OCI-M1 (cell line): ENCODE results near the gene SEPTIN5.

Experiments
- DNase-seq: peaks from one replicate; lab custom pipeline; 2025; lab: John Stamatoyannopoulos, UW

Gene SEPTIN5

DNA sequence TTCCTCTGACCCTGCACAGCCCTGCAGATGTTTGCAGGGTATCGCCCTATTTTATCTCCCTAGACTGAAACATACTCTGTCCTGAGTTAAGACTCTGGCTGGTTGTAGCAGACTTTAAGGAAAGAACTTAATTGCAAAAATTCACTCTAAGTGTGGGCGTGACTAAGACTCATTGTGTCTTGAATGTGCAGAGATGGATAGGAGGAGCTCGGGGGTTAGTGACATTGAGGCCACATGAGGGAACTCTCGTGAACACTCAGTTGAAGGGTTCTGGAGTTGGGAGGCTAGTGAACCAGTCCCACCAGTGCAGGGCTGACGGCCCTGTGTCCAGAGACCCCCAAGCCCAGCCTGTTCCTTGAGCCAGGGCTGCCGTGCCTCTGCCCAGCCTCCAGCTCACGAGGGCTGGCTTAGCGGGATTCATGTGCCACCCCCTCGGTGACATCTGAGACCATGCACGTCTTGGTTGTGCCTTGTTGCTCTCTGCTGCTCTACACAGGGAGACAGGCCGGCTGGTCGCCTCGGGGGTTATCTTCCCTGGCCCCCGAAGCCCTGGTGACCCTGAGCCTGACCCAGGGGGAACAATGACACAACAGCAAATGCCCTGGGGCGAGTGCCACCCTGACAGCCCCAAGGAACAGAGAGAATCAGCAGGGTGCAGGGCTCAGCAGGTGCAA is 34.8 kb downstream of the SEPTIN5 start:
- no peak for DNase-seq

DNA sequence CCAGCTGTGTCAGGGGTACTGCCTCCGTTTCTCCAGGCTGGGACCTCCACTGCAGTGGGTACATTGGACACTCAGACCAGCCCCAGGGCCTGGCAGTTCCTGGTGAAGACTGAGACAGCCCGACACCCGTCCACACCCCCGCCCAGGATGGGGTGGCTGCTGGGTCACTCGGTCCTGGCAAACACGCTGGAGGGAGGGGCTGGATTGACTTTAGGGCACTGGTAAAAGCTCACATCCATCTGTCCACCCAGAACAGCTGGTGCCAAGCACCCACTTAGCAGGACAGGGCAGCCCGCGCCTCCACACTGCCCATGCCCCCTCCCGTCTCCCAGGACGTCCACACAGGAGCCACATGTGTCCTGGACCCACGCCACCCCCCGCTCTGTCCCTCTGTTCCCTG is 35.6 kb downstream of the SEPTIN5 start:
- DNase-seq = no peak

DNA sequence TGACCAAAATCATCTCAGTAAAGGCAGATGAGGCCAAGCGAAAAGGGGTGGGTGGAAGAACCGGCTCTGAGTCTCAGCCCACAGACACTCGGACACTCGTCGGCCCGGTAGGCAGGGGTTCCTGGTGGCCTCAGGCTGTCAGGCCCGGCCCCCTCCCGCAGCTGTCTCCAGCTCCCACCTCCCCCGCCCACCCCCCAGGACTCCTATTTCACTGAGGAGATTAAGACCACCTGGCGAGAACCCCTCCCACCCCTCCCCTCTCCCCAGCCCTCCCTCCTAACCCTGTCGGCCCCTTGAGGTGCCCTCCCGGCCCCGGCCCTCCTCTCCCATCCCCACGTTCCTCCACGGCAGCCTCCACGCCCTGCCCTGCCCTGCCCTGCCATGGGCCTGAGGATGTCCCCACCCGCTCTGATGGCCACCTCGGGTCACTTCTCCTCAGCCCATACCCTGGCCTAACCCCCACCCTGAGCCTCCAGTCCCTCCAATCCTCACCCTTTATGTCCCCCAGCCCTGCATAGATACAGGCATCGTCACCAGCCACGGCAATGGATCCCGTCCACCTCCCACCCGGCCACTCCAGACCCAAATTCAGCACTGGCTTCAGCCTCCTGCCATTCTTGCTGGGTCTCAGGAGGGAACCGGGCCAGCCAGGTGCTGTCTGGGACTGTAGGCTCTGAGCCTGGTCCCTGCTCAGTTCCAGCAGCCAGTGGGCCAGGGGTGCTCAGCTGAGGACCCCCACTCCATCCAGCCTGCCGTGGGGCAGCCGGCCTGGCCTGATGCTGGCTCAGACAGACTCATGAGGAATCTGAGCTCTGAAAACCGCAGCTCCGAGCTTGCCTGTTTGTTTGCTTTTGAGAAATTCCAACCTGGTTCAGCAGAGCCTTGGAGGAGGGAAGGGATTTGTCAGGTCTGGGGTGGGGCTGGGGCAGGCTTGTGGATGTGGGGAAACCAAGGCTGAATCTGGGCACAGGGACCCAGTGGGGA is 36.5 kb downstream of the SEPTIN5 start:
- DNase-seq = no peak

DNA sequence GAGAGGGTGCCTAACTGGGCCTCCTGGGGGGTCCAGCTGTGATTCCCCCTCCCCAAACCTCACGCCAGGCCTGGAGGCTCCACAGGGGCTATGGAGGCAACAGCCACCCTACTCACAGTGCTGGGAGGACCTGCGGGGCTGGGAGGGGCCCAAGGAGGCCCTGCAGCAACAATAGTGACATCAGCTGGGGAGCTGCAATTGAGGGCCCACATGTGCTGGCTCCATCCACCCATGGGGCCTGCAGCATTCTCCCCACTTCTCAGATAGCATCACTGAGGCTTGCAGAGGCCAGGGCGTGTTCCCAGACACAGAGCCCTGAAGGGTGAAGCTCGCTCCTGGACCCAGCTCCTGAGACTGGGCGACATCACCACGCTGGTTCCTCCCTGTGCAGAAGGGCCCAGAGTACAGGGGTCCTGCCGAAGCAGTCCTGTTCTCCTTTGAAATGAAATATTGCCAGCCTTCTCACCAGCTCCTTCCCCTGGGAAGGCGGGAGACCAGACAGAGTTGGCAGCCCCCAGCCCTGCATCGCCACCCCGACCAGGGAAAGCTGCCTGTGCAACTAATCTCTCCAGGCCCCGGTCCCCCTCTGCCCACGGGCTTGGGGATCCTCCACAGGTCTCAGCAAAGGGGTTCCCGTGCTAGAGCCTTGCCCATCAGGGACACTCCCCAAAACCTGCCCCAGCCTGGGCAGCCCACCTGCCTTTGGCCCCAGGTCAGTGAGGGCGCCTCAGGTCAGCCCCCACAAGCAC is 37.4 kb downstream of the SEPTIN5 start:
- DNase-seq = no peak

DNA sequence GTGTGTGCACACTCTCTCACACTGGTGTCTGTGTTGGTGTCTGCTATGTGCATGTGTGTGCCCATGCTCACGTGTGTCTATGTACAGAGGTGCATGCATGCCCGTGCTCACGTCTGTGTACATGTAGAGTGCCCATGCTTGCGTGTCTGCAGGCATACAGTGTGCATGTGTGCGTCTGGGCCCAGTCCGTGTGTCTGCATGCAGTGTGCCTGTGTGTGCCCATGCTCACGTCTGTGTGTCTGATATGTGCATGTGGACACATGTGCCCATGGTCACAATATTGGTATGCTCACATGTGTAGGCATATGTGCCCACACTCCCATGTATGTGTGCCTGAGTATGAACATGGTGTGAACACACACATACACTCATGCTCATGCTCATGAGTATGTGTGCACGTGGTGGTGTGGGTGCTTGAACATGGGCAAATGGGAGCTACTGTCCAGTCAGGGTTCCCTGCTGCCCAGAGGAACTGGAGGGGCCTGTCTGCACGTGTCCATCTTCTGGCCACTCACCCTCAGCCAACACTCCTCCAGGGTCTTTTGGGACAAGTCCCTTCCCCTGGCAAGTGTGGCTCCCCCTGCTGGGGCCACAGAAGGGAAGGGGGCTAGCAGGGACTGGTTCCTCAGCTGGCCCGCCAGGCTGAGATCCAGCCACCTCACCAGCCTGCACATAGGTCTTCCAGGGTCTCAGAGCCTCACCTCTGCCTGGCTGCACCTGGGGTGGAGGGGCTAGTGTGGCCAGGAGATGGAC is 39.0 kb downstream of the SEPTIN5 start:
- DNase-seq = no peak

DNA sequence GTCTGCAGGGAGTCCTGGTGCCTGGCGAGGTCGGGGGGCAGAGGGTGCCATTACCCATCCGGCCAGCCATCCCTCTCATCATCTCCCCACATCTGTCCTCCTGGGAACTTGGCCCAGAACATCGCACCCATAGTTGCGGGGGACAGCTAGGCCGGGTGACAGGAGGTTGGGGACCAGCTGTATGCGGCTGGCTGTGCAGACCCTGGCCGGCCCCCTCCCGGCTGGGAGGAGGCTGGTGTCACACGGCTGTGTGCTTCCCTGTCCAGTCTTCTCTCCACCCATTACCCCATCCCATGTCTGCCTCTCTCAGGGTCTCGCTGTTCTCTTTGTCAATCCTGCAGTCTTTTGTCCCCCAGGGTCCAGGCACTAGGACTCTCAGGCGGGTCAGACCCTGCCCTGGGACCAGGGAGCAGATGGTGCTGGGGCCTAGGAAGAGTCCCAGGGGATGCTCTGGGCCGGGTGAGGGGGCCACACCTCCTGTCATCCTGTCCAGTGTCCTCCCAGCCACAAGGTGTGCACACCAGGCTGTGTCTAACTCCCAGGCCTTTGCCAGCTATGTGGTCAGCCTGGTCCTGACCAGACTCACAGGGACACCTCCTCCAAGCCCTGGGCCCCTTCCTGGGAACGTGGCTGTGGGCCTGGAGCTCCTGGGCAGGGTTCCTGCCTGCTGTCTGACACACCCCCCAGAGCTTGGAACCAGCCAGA is 39.8 kb downstream of the SEPTIN5 start:
- DNase-seq = no peak

DNA sequence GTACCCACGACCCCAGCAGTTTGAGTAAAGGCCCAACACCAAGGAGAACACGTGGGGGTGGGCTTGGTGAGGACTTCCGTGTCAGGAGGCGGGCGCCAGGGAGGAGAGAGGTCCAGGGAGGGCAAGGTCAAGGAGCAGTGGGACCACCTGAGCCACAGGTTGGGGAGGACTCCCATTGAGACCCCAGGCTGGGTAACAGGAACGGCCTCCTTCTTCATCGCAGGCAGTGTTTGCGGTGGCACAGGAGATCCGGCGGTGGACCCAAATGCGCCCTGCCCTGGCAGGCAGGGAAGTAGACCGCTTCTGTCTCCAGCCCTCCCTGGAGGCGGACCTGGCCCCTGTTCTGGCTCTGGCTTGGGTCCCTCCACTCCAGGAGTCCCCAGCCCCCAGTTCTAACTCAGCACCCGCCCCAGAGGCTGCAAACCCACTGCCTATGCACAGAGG is 40.4 kb downstream of the SEPTIN5 start:
- DNase-seq = no peak

DNA sequence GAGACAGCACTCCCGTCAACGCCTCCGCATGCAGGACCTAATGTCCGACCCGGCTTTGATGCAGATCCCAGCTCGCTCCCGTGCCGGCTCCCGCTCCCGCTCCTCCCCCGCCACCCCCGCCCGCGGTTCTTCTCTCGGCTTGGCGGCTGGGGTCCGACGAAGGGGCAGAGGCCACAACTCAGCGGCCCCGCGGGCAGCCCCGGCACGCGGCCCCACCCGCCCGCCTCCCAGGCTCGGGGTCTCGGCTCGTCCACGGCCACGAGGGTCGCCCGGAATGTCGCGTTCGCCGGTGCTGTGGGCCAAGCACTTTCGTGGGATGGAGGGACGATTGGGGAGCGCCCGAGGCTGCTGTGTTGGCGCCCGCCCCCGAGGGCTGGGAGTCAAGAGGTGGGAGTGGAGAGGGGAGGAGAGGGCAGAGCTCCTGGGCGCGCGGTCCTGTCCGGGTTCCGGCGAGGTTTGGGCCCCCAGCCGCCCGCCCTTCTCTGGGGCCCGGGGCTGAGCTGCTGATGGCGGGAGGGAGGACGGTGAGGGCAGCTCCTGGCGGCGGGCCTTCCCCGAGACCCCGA is 40.9 kb downstream of the SEPTIN5 start:
- no peak for DNase-seq

DNA sequence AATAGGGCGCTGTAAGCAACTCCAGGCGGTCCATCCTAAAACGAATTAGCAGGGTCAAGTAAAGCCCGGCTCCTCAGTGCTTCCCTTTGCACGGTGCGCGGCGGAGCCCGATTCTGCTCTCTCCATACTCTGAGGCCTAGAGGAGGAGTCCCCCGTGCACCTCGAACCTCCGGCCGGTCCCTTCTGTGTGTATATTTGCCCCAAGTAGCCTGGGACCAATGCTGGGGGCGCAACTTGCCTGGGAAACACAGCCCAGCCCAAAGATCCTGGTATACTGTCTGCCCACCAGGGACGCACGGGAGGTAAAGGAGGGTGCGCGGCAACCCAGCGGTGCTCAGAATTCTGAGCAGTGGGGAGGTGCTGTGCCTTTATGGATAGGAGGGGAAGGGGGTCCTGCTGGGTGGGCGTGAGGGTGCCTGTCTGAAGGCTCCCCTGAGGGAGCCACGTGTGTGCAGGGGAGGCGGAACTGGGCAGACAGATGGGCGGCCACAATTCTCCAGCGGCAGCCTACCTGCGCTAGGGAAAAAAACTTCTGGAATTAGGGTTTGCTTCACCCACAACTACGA is 41.5 kb downstream of the SEPTIN5 start:
- no peak for DNase-seq

DNA sequence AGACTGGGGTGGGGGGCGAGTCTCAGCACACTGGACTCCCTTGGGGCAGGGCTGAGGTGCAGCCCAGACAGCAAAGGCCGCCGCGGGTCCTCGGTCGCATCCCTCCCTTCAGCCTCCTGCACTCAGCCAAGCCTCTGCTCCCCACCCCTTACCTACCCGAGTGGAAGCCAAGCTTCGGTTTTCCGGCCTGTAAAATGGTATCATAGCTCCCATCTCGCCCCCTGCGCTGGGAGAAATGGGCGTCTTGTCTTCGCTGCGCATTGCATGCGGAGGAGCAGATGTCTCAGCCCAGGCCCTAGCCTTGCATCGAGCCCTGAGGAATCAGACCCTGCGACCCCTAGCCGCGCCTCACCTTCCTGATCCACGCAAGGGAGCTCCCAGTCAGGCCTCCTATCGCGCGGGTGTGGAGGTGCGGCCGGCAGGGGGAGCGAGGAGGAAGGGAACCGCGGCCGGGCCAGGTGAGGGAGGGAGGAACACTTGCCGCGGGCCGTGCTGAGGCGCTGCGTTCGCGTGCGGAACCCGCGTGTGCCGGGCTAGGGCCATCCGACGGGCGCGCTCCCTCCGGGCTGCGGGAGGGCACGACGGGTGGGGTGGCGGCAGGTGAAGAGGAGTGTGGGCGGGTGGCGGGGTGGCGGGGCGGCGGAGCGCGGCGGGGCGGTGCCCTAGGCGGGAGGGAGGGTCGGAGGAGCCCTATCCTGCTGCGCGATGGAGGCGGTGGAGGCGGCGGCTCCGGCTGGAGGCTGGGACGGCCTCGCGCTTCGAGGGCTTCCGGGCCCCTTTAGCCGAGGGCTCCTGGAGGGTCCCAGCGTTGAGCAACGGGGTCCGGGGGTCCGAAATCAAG is 42.2 kb downstream of the SEPTIN5 start:
- no peak for DNase-seq

DNA sequence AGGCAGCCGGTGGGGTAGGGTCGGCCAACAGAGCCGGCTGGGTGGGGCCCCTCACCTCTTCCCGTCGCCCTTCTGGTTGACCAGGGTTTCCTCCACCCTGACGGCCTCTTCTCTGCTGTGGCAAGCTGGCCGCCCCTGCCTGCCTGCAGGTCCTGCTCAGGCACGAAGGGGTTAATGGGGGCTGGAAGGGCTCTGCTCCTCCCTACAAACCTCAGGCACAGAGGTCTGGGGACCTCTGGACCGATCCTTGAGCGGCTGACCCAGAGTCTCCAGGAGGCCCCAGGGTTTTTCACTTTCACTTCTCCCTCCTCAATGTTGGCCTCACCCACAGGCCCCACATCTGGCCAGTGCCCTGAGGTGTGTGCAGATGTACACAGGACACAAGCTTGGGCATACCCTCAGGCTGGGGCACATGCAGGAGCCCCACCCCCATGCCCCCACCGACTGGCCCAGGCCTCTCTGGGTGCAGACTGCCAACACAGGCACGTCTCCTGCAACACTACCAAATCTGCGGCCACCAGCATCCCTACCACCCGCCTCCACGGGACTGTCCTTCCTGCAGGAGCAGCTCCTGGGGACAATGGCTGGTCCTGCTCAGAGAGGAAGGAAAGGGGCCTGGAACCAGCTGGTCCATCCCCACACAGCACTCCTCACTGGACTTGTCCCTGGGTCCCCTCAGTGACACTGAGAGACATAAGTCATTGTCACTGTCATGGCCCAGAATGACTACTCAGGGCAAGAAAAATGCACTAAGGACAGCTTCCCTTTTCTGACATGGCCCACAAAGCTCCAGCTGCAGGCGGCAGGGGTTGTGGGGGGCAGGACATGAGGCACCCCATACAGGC is 43.1 kb downstream of the SEPTIN5 start:
- DNase-seq = no peak

DNA sequence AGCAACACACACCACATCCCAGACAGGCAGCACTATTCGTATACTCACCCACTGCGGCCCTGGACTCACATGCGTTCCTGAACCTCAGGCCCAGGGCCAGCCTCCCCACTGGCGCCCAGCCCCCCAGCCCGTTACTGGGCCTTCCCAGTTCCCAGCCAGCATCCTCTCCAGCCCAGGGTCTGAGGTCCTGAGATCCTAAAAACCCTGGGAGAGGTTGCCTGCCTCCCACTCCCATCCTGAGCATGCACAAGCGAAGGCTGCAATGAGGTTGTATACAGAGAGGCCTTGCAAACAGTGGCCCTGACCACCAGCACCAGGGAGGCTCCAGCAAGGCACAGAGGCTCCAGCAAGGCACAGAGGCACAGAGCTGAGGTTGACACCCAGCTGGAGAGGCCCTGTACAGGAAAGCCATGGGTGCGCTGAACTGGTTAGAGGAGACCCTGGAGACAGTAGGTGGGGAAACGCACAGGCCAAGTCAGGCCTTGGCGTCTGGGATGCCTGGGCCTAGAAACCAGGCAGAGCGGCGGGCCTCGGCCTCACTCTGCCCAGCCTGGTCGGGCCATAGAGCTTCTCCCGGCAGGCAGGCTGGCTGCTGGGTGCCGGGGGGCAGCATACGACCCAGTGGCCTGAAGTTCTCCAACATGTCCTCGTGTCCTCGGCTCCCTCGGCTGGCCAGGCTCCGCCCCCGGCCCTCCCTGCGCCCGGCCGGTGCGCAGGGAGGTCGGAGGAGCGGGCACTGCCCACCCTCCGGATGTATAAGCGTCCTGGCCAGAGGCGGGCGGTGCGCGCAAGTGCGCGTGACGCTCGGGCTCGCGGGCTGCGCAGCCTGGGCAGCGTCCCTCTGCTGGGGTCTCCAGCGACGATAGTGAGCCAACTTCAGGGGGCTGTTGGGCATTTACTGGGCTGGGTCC is 43.9 kb downstream of the SEPTIN5 start:
- no peak for DNase-seq

DNA sequence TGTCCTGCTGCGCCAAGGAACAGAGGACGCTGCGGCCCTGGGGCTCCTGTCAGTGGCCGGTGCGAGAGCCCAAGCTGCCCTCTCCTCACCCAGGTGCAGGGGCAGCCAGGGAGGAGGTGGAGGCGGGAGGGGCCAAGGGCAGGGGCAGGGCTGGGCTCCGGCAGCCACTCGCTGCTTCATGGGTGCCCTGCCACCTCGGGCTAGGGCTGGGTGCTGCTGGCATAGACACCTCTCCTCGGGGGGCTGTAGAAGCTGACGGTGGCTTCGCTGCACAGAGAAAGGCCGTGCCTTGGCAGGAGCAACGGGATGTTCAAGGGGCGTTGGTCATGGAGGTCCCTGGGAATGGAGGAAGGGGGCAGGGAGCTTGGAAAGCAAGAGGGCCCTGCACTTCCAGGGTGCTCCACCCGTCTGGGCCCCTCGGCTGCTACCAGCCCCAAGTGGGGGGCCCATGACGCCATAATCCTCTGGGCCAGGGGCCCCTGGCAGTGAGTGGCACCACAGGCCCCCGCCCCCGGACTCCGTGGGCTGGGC is 44.7 kb downstream of the SEPTIN5 start:
- no peak for DNase-seq

DNA sequence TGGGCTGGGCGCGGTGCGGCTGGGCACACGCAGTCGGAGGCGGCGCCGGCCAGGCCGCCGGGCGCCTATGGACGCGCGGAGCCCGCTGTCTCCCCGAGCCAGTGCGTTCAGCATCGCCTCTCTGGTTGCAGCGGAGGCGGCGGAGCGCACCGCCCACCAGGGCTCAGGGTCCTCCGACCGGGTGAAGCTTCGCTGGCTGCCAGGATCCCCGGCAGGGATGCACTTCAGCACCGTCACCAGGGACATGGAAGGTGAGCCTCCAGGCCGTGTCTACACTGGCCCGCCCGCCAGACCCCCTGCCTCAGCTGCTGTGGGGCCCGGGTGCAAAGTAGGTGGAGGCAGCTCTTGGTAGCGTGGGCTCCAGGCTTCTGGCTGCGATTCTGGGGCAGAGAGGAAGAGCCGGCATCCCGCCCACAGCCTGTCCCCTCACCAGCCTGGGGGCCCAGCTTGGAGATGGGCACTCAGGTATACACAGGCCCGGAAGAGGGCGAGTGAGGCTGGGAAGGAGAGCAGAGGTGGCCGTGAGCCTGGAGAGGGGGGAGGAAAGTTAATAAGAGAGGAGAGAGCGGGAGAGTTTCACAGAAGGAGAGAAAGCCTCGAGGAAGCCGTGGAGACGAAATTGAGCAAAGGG is 45.2 kb downstream of the SEPTIN5 start:
- DNase-seq = no peak

DNA sequence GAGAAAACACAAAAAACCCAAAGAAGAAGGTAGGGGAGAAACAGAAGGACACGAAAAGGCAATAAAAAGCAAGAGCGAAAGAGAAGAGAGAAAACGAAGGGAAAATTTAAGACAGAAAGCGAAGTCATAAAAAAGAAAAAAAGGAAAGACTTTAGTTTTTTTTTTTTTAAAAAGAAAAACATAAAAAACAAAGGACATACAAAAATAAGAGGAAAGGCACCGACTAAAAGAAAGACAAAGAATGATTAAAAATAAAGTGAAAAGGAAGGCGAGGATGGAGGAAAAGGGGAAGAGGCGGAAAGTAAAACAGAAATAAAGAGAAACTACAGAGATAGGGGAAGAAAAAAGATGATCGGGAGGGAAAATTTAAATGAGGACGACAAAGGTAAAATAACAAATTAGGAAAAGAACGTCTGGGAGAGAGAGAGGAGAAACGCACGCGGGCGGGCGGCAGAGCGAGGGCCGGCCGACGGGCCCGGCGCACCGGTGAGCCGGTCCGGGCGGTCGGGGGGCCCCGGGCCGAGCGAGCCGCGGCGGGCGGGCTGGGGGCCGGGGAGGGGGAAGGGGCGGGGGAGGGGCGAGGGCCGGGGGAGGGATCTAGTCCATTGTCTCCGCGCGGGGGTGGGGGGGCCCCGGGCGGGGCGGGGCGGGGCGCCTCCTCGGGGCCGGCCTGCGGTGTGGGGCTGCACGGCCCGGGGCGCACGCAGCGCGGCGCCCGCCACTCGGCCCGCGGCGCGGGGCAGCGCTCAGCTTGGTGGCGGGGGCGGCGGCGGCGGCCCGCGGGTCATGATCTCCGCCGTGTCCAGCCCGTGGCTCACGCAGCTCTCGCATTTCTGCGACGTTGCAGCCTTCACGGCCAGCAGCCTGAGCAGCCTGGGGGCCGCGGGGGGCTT is 46.0 kb downstream of the SEPTIN5 start, which contains the start of gene TBX1:
TBX1 (plus strand) TSS at position 721 of the 893 bp plus-strand sequence; CDS start at position 787, 66 bp downstream.
- no peak for DNase-seq
